ENCODE data around the gene RASSF8. TPM values are rescaled to one million over a fixed set of nuclear protein-coding genes. Genes with fewer than 3 reads are reported as not detected.

RASSF8 gene
- total RNA-seq, 1 donor from 2014 or later: 39.5 TPM

DNA sequence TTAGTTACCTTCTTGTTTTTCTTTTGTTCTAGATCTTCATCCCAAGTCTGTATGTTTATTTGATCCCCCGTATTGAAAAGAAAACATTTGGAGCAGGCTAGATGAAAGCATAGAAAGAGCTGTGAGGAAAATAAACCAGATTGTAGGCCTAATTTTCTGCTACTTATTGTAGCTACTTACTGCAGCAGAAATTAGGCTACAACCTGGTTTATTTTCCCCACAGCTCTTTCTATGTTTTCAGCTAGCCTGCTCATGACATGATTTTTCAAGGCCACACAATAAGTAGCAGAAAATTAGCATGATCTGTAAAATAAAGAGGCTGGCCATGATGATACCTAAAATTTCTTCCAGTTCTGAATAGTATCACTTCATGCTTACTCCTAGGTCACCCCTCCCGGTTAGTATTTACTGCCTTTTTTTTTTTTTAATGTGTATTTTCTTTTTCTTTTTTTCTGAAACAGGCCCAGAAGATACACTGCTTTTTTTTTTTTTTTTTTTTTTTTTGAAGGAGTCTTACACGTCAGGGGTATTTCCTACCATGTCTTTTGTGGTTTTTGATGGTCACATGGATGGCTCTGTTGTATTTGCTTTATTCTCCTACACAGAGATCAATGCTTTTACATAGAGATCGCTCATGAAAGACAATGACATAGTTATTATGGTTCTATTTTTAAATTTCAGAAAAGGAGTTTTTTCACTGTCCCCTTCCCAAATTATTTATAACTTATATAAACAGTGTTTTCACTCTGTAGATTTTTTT is 134.0 kb downstream of the RASSF8 start:
- Histone ChIP-seq H4K20me1 (ENCODE audit: insufficient read depth, low read length) (no peaks in the 10 kb centered on the region), H3K9me3 (ENCODE audit: insufficient read depth, low read depth, low read length) (no peaks in the 10 kb centered on the region), H3K4me1 (ENCODE audit: insufficient read depth, low read length) (no peaks in the 10 kb centered on the region), H3K79me2 (ENCODE audit: insufficient read depth, low read length) (no peaks in the 10 kb centered on the region), H3K27me3 (ENCODE audit: insufficient read depth, low read length) (no peaks in the 10 kb centered on the region), H3K9ac (ENCODE audit: low read length) (no peak overlapping the region), H3K4me2 (ENCODE audit: low read length) (no peak overlapping the region), H3K27ac (ENCODE audit: low read depth, low read length) (no peak overlapping the region), H3K4me3 (ENCODE audit: insufficient read depth, low read depth, low read length) (no peak overlapping the region), H2AFZ (ENCODE audit: low read depth, low read length) (no peak overlapping the region), H3K36me3 (ENCODE audit: insufficient read depth, low read length) (no peaks in the 10 kb centered on the region)
- peak; percentile 50 for DNase-seq (ENCODE audit: low read depth)
- Mint-ChIP-seq H3K27ac (ENCODE audit: unreplicated experiment) (peak overlapping the region; percentile 93), H3K4me1 (ENCODE audit: low read depth, unreplicated experiment) (peaks cover 18% of the 10 kb centered on the region), H3K4me3 (ENCODE audit: unreplicated experiment) (no peak overlapping the region), H3K36me3 (ENCODE audit: low read depth, unreplicated experiment) (no peaks in the 10 kb centered on the region), H3K9me3 (ENCODE audit: unreplicated experiment) (no peaks in the 10 kb centered on the region), H3K27me3 (ENCODE audit: low read depth, unreplicated experiment) (no peaks in the 10 kb centered on the region)
- FAIRE-seq: no peak
- no peak for TF ChIP-seq EZH2 (IDR thresholded peaks at IDR 0.05; ENCODE audit: insufficient read depth, low read length)
- TF ChIP-seq, protein P1, sequence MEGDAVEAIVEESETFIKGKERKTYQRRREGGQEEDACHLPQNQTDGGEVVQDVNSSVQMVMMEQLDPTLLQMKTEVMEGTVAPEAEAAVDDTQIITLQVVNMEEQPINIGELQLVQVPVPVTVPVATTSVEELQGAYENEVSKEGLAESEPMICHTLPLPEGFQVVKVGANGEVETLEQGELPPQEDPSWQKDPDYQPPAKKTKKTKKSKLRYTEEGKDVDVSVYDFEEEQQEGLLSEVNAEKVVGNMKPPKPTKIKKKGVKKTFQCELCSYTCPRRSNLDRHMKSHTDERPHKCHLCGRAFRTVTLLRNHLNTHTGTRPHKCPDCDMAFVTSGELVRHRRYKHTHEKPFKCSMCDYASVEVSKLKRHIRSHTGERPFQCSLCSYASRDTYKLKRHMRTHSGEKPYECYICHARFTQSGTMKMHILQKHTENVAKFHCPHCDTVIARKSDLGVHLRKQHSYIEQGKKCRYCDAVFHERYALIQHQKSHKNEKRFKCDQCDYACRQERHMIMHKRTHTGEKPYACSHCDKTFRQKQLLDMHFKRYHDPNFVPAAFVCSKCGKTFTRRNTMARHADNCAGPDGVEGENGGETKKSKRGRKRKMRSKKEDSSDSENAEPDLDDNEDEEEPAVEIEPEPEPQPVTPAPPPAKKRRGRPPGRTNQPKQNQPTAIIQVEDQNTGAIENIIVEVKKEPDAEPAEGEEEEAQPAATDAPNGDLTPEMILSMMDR (IDR thresholded peaks at IDR 0.05; ENCODE audit: insufficient read depth, low read depth, low read length): no peak

DNA sequence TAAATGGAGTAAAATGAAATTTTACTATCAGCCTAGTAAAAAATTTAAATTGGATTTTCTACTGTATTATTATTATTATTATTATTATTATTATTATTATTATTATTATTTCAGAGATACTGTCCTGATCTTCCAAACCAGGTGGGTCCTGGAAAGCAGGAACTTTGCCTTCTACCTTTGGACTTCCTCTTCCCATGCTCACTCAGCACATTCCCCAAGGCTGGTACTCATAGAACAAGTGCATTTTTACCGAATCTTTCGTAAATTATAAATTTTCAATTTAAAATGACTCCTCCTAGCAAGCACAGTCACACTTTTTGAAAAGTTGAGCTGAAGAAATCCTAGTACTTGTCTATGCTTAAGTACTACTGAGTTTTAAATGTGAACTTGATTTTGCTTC is 136.7 kb downstream of the RASSF8 start:
- no peak overlapping the region for H2AFZ ChIP-seq (ENCODE audit: low read depth, low read length)
- Mint-ChIP-seq H3K9me3 (ENCODE audit: unreplicated experiment) (no peaks in the 10 kb centered on the region), H3K27ac (ENCODE audit: unreplicated experiment) (no peak overlapping the region), H3K4me3 (ENCODE audit: unreplicated experiment) (no peak overlapping the region), H3K27me3 (ENCODE audit: low read depth, unreplicated experiment) (no peaks in the 10 kb centered on the region), H3K36me3 (ENCODE audit: low read depth, unreplicated experiment) (no peaks in the 10 kb centered on the region), H3K4me1 (ENCODE audit: low read depth, unreplicated experiment) (peaks cover 18% of the 10 kb centered on the region)
- H3K4me1 ChIP-seq (ENCODE audit: insufficient read depth, low read length): no peaks in the 10 kb centered on the region
- TF ChIP-seq, protein P1 (IDR thresholded peaks at IDR 0.05; ENCODE audit: insufficient read depth, low read depth, low read length): no peak
- no peaks in the 10 kb centered on the region for H3K79me2 ChIP-seq (ENCODE audit: insufficient read depth, low read length)
- H4K20me1 ChIP-seq (ENCODE audit: insufficient read depth, low read length): no peaks in the 10 kb centered on the region
- no peak overlapping the region for H3K27ac ChIP-seq (ENCODE audit: low read depth, low read length)
- H3K9me3 ChIP-seq (ENCODE audit: insufficient read depth, low read depth, low read length): no peaks in the 10 kb centered on the region
- no peak for DNase-seq (ENCODE audit: low read depth)
- H3K9ac ChIP-seq (ENCODE audit: low read length): no peak overlapping the region
- no peak overlapping the region for H3K4me2 ChIP-seq (ENCODE audit: low read length)
- H3K27me3 ChIP-seq (ENCODE audit: insufficient read depth, low read length): no peaks in the 10 kb centered on the region
- no peaks in the 10 kb centered on the region for H3K36me3 ChIP-seq (ENCODE audit: insufficient read depth, low read length)
- no peak for FAIRE-seq
- H3K4me3 ChIP-seq (ENCODE audit: insufficient read depth, low read depth, low read length): no peak overlapping the region

DNA sequence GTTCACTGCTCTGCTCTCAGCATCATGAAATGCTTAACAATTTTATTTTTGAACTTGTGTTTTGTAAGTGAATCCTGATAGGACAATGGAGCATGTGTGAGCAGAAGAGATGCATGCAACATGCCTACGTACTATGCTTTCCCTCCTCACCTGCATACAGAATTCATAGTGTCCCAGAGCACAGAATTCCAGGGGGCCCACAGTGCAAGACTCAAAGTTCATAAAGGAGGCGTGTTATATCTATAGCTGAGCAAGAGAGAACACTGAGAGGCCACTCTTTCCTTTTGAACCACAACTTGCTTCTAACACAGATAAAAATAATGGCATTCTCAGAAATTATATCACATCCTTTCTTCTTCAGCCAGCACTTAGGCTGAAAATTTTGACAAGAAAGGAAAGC is 137.6 kb downstream of the RASSF8 start:
- no peaks in the 10 kb centered on the region for H3K27me3 ChIP-seq (ENCODE audit: insufficient read depth, low read length)
- no peak for FAIRE-seq
- H3K4me1 ChIP-seq (ENCODE audit: insufficient read depth, low read length): no peaks in the 10 kb centered on the region
- Mint-ChIP-seq H3K4me3 (ENCODE audit: unreplicated experiment) (no peak overlapping the region), H3K27ac (ENCODE audit: unreplicated experiment) (no peak overlapping the region), H3K27me3 (ENCODE audit: low read depth, unreplicated experiment) (no peaks in the 10 kb centered on the region), H3K9me3 (ENCODE audit: unreplicated experiment) (no peaks in the 10 kb centered on the region), H3K4me1 (ENCODE audit: low read depth, unreplicated experiment) (peaks cover 14% of the 10 kb centered on the region), H3K36me3 (ENCODE audit: low read depth, unreplicated experiment) (no peaks in the 10 kb centered on the region)
- H4K20me1 ChIP-seq (ENCODE audit: insufficient read depth, low read length): no peaks in the 10 kb centered on the region
- H3K36me3 ChIP-seq (ENCODE audit: insufficient read depth, low read length): no peaks in the 10 kb centered on the region
- TF ChIP-seq, protein P1 (IDR thresholded peaks at IDR 0.05; ENCODE audit: insufficient read depth, low read depth, low read length): no peak
- TF ChIP-seq EZH2 (IDR thresholded peaks at IDR 0.05; ENCODE audit: insufficient read depth, low read length): no peak
- no peak overlapping the region for H3K9ac ChIP-seq (ENCODE audit: low read length)
- H3K4me3 ChIP-seq (ENCODE audit: insufficient read depth, low read depth, low read length): no peak overlapping the region
- H3K79me2 ChIP-seq (ENCODE audit: insufficient read depth, low read length): no peaks in the 10 kb centered on the region
- no peak overlapping the region for H3K4me2 ChIP-seq (ENCODE audit: low read length)
- no peak overlapping the region for H2AFZ ChIP-seq (ENCODE audit: low read depth, low read length)
- no peak overlapping the region for H3K27ac ChIP-seq (ENCODE audit: low read depth, low read length)
- H3K9me3 ChIP-seq (ENCODE audit: insufficient read depth, low read depth, low read length): no peaks in the 10 kb centered on the region
- DNase-seq (ENCODE audit: low read depth): no peak
